ENCODE results near the gene SLC25A26. TPM values are rescaled to one million over a fixed set of nuclear protein-coding genes. Genes with fewer than 3 reads are reported as not detected.

Gene SLC25A26
- total RNA-seq, 3 donors from 2014 or later: 25.6 to 31.4 (median 30.9) TPM

GRCh38 chr3:66372681-66373350 is 152.0 kb downstream of the SLC25A26 start:
- Histone ChIP-seq H3K36me3 (no peaks in the 10 kb centered on the region), H3K9me3 (no peaks in the 10 kb centered on the region), H3K4me1 (no peaks in the 10 kb centered on the region), H3K4me3 (no peak overlapping the region), H3K27me3 (no peaks in the 10 kb centered on the region), H3K27ac (no peak overlapping the region)
- no peak for TF ChIP-seq POLR2A (IDR thresholded peaks at IDR 0.05)
- no peak for TF ChIP-seq CTCF (IDR thresholded peaks at IDR 0.05)
- no peak for TF ChIP-seq POLR2AphosphoS5 (IDR thresholded peaks at IDR 0.05)
- DNase-seq (ENCODE audit: low spot score in 2 of 2): no peak
- intact Hi-C loops (cut with DNase I; ENCODE audit: low total_unique reads): no loop called here

GRCh38 chr3:66376568-66376967 is 155.8 kb downstream of the SLC25A26 start:
- intact Hi-C loops (cut with DNase I; ENCODE audit: low total_unique reads): no loop called here
- Histone ChIP-seq H3K27ac (no peak overlapping the region), H3K27me3 (no peaks in the 10 kb centered on the region), H3K9me3 (no peaks in the 10 kb centered on the region), H3K4me3 (no peak overlapping the region), H3K36me3 (peaks cover 25% of the 10 kb centered on the region), H3K4me1 (no peaks in the 10 kb centered on the region)
- TF ChIP-seq CTCF (IDR thresholded peaks at IDR 0.05) (no peak), POLR2A (IDR thresholded peaks at IDR 0.05) (no peak), POLR2AphosphoS5 (IDR thresholded peaks at IDR 0.05) (no peak)
- no peak for DNase-seq (ENCODE audit: low spot score in 2 of 2)

GRCh38 chr3:66377800-66378199 is 157.0 kb downstream of the SLC25A26 start:
- no peaks in the 10 kb centered on the region for H3K4me1 ChIP-seq
- no peak overlapping the region for H3K4me3 ChIP-seq
- DNase-seq (ENCODE audit: low spot score in 2 of 2): no peak
- no peak overlapping the region for H3K27ac ChIP-seq
- H3K27me3 ChIP-seq: no peaks in the 10 kb centered on the region
- no peaks in the 10 kb centered on the region for H3K9me3 ChIP-seq
- TF ChIP-seq CTCF (IDR thresholded peaks at IDR 0.05) (no peak), POLR2AphosphoS5 (IDR thresholded peaks at IDR 0.05) (no peak), POLR2A (IDR thresholded peaks at IDR 0.05) (no peak)
- H3K36me3 ChIP-seq: peaks cover 32% of the 10 kb centered on the region
- intact Hi-C loops (cut with DNase I; ENCODE audit: low total_unique reads): no loop called here

GRCh38 chr3:66378256-66378655 is 157.5 kb downstream of the SLC25A26 start:
- intact Hi-C loops (cut with DNase I; ENCODE audit: low total_unique reads): no loop called here
- Histone ChIP-seq H3K4me3 (no peak overlapping the region), H3K27ac (no peak overlapping the region), H3K9me3 (no peaks in the 10 kb centered on the region), H3K4me1 (no peaks in the 10 kb centered on the region), H3K36me3 (peaks cover 37% of the 10 kb centered on the region), H3K27me3 (no peaks in the 10 kb centered on the region)
- TF ChIP-seq CTCF (IDR thresholded peaks at IDR 0.05): peak in 1 of 3 donors; percentile 31
- no peak for TF ChIP-seq POLR2AphosphoS5 (IDR thresholded peaks at IDR 0.05)
- DNase-seq (ENCODE audit: low spot score in 2 of 2): no peak

GRCh38 chr3:66379565-66379964 is 158.8 kb downstream of the SLC25A26 start:
- Histone ChIP-seq H3K27ac (no peak overlapping the region), H3K4me1 (no peaks in the 10 kb centered on the region), H3K27me3 (no peaks in the 10 kb centered on the region), H3K4me3 (no peak overlapping the region), H3K36me3 (peaks cover 37% of the 10 kb centered on the region), H3K9me3 (no peaks in the 10 kb centered on the region)
- no peak for DNase-seq (ENCODE audit: low spot score in 2 of 2)
- TF ChIP-seq CTCF (IDR thresholded peaks at IDR 0.05) (no peak), POLR2AphosphoS5 (IDR thresholded peaks at IDR 0.05) (no peak), POLR2A (IDR thresholded peaks at IDR 0.05) (no peak)
- intact Hi-C loops (cut with DNase I; ENCODE audit: low total_unique reads): no loop called here
